A204.1 (cell line): ENCODE data around the gene SLC35F4.
"Not testable (repeated sequence)": the region's sequence is repeated elsewhere in the genome, so short reads cannot be mapped to it uniquely, and the experiment has no call there.

Experiments used
- FAIRE-seq: peaks from 2 replicates; lab custom pipeline; 2012; peaks lifted over from hg19 to GRCh38; lab: Jason Lieb, UNC

SLC35F4 gene

GRCh38 chr14:57865403-57866198 lies at the start of gene SLC35F4:
TSS of gene SLC35F4 (minus strand) at chr14:57866092.
- no peak for FAIRE-seq

DNA sequence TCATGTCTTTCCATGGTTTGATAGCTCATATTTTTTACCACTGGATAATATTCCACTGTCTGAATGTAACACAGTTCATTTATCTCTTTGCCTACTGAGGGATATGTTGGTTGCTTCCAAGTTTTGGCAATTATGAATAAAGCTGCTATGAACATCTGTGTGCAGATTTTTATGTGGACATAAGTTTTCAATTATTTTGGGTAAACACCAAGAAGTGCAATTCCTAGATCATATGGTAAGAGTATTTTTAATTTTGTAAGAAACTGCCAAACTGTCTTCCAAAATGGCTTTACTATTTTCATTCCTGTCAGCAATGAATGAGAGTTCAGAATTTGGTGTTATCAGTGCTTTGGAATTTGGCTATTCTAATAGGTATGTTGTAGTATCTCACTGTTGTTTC lies 43.7 kb upstream of the SLC35F4 start:
- no peak for FAIRE-seq

GRCh38 chr14:57903954-57904353 lies 38.1 kb upstream of the SLC35F4 start:
- no peak for FAIRE-seq

DNA sequence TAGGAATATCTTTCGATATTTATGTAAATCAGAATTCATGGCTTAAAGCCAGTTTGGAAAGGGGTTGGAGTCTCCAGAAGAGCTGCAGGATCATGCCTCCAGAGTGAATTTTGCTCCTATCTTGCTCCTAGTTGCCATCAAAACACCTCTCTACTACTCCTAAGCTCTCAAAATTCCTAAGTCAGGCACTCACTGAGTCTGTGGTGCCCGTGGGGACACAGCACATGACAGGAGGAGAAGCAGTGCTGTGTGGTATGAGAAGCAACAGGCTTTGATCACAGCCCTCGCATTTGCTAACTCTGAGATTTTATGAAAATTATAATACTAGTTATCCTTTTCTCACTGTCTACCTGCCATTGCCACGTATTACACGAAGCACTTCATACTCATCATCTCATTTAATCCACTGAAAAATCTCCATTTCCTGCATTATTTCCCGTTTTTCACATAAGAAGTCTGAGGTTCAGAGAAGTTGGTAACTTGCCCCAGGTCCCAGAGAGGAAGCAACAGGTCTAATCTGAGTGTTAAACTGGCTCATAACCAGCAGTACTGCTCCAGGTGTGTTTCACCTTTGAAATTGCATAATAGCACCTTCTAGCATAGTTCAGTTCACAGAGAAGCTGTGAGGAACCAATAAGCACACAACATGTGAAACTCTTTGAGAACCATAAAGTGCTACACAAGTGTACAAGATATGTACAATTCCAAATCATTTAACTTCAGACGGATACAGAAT lies 33.1 kb upstream of the SLC35F4 start:
- no peak for FAIRE-seq

DNA sequence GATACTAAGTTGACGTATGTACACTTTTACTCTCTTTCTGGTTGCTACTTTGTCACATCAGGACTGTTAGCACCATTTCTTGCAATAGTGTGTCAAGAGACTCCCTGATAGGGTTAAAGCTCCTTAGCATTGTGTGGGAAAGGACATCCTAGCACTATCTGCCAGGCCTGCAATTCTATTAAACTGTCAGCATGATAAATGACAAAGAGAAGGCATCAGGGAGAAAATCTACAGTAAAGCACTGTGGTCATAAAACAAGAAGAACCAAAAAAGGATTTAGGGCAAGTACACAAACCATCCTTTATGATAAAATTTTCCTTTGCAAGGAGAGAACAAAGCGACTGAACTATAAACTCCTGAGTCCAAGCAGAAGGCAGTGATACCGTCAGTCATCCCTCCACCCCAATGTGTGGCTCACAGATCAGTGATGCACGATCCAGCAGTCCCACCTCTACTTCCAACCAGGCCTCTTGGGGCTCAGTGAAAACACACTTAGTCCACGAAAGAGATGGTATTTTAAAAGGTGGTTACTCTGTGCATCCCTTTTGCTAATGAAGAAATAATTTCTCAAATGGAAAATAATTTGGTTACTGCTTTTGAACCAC lies 31.4 kb upstream of the SLC35F4 start:
- FAIRE-seq: no peak

GRCh38 chr14:57889245-57889644 lies 23.4 kb upstream of the SLC35F4 start:
- no peak for FAIRE-seq

- FAIRE-seq: peak; percentile 97
Observed at GRCh38 chr14:57884175-57884574, 18.3 kb upstream of the SLC35F4 start.

DNA sequence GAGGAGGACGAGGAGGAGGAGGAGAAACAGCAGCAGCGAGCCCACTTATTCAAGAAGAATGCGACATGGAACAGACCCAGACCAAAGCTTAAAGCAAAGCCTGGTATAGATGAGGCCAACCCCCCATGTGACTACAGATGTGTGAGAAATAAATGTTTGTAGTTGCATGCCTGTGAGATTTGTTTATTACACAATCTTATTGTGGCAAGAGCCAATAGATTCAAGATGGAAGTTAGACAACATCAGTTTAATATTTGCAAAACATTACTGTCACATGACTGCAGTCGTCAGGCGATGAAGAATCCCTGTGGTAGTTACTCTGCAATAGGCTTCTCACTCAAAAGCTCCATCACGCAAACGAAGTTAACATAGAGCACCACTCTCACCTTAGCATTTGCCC lies 17.2 kb upstream of the SLC35F4 start:
- FAIRE-seq: no peak

DNA sequence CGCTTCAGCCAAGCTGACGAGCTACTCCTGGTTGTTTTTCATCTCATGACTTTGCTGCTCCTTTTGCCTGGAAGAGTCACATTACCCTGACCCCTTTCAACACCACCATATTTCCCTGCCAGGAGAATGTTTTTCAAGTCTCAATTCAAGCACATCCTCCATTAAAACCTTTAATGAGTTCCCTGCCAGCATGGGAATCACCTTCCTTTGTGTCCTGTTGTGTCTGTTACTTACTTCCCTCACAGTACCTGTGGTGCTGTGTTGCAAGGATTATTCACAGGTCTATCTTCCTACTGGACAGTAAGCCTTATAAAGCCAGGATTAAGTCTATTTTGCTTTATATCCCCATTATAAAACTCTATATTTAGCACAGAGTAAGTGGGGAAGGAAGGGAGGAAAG lies 13.6 kb upstream of the SLC35F4 start:
- FAIRE-seq: no peak

GRCh38 chr14:57875985-57876384 lies 10.1 kb upstream of the SLC35F4 start:
- no peak for FAIRE-seq

- FAIRE-seq: no peak
Observed at GRCh38 chr14:57875296-57875695, 9.4 kb upstream of the SLC35F4 start.

DNA sequence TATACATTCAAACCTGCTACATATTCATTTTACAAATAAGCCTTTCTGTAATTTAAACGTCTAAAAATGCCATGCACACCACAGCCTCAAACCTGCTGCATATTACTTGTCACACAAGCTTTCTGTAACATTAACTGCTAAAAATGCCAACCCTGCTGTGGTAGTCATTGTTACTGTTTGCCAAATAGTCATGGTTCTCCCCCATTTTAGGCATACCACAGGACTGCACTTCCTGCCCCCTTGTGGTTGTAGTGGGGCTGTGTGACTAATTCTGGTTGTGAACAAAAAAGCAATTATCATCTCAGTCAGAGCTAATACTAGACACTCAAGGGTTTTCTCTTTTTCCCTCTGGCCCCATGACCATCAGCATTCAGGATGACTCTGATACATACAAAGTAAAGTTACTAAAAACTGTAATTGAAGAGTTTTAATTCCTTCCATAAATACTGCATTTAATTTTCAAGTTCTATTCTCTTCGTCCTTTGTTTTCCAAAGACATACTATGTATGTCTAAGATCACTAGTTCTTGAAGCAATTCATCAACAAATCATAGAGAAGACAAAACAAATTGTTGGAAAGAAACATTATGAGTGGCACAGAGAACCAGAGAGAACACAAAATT lies 5.7 kb upstream of the SLC35F4 start:
- peak; percentile 98 for FAIRE-seq

GRCh38 chr14:57870686-57871457 lies 5.0 kb upstream of the SLC35F4 start:
- FAIRE-seq: peak; percentile 9

DNA sequence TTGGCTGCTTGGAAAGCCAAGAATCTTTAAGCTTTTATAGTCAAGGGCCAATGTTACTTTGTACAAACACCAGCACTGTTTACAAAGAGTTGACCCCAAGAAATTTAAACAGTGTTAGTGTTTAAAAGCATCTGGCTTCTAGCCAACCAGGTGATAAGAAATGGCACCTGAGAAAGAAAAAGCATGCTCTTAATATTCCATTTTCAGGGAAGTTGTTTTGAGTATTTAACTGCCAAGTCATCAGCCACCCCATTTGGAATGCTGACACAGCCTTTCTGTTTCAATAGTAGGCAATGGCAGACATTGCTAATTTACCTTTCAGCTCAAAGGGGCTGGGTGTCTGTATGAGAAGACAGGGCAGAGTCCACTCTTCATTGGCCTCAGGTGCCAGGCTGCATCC lies 3.7 kb upstream of the SLC35F4 start:
- FAIRE-seq: peak; percentile 6

DNA sequence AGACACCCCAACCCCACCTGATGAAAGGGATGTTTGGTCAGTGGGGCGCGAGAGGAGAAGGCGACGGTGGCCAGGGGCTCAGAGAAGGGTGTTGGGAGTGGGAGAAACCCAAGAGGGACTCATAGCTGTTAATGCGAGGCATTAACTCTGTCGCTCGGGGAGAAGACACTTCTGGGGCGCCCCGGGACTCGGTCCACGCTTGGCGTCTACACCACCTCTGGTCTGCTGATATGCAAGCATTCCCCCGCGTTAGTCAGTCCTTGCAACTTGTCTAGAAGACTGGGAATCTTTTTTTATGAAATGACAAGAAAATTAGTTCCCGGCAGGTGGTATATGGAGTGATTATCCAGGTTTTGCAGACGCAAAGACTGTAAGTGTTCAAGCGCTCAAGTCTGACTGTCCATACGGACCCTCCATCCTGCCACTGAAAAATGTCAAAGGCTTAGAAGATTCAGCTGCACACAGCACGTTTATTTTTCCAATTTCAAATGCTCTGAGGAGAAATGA lies 360 bp upstream of the SLC35F4 start:
- FAIRE-seq: no peak

GRCh38 chr14:57865066-57865402 lies 858 bp downstream of the SLC35F4 start:
- FAIRE-seq: no peak

DNA sequence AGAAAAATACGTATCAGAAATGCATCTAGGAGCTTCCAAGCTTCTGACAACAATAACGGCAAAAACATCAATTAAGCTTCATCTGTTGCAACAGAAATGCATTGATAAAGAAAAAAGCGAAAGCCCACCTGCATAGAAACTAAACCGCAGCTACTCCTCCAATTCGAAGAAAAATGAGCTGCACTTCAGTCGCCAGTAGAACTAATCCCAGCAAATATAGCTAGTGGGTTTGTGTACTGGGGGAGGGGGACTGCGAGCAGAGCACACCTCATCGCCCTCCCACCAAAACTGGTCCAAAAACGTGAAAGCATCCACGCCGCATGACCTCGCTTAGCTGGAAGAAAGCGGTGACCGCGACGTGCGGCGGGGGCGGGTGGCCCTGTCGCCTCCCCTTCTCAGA lies 1.2 kb downstream of the SLC35F4 start:
- no peak for FAIRE-seq

GRCh38 chr14:57863471-57863870 lies 2.4 kb downstream of the SLC35F4 start:
- FAIRE-seq: no peak

GRCh38 chr14:57855666-57856065 lies 10.2 kb downstream of the SLC35F4 start:
- not testable (repeated sequence) for FAIRE-seq

DNA sequence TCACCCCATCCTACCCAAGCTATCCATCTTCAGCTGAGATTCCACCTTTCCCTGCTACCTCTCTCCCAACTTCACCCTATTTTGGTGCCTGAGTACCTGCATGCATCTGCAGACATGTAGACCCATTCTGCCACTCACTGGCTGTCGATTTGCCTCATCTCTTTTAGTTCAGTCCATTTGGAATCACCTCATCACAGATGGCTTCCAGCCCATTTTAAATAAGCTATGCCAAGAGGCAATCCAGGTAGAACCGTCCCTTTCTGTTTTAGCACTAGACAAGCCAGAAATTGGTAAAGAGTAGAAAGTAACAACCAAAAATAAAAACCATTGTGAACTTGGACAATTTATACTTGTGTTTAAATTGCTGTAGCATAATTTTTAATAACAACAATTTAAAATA lies 11.3 kb downstream of the SLC35F4 start:
- FAIRE-seq: no peak

- no peak for FAIRE-seq
Observed at GRCh38 chr14:57851354-57851753, 14.5 kb downstream of the SLC35F4 start.

DNA sequence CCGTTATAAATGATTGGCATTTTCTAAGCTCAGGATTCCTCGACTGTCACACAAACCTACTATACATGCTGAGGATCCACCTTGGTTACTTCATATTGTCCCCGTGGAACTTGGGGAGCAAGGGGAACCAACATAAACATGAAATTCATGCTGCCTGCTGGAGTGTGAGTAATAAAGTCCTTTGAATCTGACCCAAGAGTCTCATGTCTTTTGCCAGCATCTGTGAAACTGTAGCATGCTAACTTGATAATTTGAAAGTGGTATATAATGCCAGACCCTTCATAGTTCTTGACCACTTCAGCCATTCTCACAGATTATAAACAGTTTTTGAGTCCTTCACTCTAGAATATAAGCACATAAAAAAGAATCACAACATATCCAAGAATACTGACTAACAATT lies 17.1 kb downstream of the SLC35F4 start:
- FAIRE-seq: no peak
